ENCODE data around the gene SV2B. TPM values are rescaled to one million over a fixed set of nuclear protein-coding genes. Genes with fewer than 3 reads are reported as not detected.

Gene SV2B
- polyA plus RNA-seq, 1 donor (not counting 4 experiments of a cell fraction or from before 2014, with no cell fraction given) = 0.04 TPM

DNA sequence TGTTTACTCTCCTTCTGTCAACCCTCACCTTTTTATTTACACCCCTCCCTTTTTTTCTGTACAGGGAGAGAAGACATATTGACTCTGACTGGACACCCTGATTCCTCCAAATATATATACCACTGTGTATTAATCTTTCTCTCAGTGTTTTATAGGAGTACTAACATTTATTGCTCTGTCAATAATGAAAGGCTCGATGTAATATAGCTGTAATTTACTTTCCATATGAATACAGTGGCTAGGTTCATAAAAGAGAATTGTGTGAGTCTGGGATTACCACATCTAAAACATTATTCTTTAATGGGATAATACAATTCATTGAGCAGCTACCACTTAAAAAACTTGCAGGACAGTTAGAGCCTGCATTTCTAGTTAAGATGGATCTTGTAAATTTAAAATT lies 194.3 kb downstream of the SV2B start:
- DNase-seq (ENCODE audit: low read depth, low spot score) = no peak
- dilution Hi-C loops (cut with MboI; ENCODE audit: extremely low pct_ligation_motif_present, low sequenced_read_pairs) = loop anchor here (25.0 kb wide), 1 partner anchor 218 kb away; no protein-coding TSS in a partner anchor
- TF ChIP-seq CTCF (optimal IDR thresholded peaks at IDR 0.05 in 1 of 3, IDR thresholded peaks at IDR 0.05 in 1 of 3, conservative IDR thresholded peaks at IDR 0.05 in 1 of 3; ENCODE audit: extremely low read depth in 1 of 3, insufficient read depth in 2 of 3, low read length in 3 of 3) (no peak), EZH2 (IDR thresholded peaks at IDR 0.05; ENCODE audit: low read length) (no peak)

DNA sequence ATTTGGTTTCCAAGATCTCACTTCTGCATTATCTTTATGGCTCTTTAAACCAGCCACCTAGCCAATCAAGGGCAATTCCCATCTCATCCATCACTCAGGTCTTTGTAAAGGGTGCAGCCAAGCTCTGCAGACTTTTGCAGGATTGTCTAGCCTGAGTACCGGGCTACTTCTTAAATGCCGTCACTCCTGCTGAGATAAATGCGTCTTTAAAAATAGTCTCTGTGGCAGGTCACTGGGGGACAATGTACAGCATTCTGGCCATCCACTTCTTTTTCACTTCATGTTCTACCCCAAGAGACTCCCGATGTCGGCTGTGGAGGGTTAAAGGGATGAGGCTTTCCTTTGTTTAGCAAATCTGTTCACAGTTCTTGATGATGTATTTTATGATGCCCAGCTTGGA lies 194.7 kb downstream of the SV2B start:
- Histone ChIP-seq H3K27ac (ENCODE audit: control insufficient read depth, insufficient read depth, low read length) (no peak overlapping the region), H4K20me1 (ENCODE audit: control insufficient read depth, extremely low read depth, insufficient read depth, low read length) (no peaks in the 10 kb centered on the region), H3K27me3 (ENCODE audit: control insufficient read depth, extremely low read depth, insufficient read depth, low read length) (no peaks in the 10 kb centered on the region), H3K9me3 (ENCODE audit: control insufficient read depth, low read depth, low read length) (no peaks in the 10 kb centered on the region), H3K79me2 (ENCODE audit: control insufficient read depth, insufficient read depth, low read length) (no peaks in the 10 kb centered on the region), H3K36me3 (ENCODE audit: control insufficient read depth in 2 of 2, extremely low read depth in 1 of 2, insufficient read depth in 2 of 2, low read length in 2 of 2) (no peaks in the 10 kb centered on the region), H3K9ac (ENCODE audit: control insufficient read depth, extremely low read depth, insufficient read depth, low read length) (no peak overlapping the region), H3K4me2 (ENCODE audit: control insufficient read depth, extremely low read depth, insufficient read depth, low read depth, low read length) (no peak overlapping the region), H3K4me3 (ENCODE audit: control insufficient read depth in 2 of 3, extremely low read depth in 1 of 3, insufficient read depth in 2 of 3, low read depth in 1 of 3, low read length in 3 of 3) (no peak overlapping the region), H3K9me1 (ENCODE audit: control insufficient read depth, extremely low read depth, insufficient read depth, low read length) (no peaks in the 10 kb centered on the region), H3K4me1 (ENCODE audit: control insufficient read depth, extremely low read depth, insufficient read depth, low read length) (no peaks in the 10 kb centered on the region), H2AFZ (ENCODE audit: control insufficient read depth, low read length) (no peak overlapping the region)
- no peak for FAIRE-seq
- DNase-seq (ENCODE audit: low read depth, low spot score) = no peak
- dilution Hi-C loops (cut with MboI; ENCODE audit: extremely low pct_ligation_motif_present, low sequenced_read_pairs) = loop anchor here (25.0 kb wide), 1 partner anchor 218 kb away; no protein-coding TSS in a partner anchor
- TF ChIP-seq EZH2 (IDR thresholded peaks at IDR 0.05; ENCODE audit: low read length) = no peak
- no peak for TF ChIP-seq CTCF (optimal IDR thresholded peaks at IDR 0.05 in 1 of 3, IDR thresholded peaks at IDR 0.05 in 1 of 3, conservative IDR thresholded peaks at IDR 0.05 in 1 of 3; ENCODE audit: extremely low read depth in 1 of 3, insufficient read depth in 2 of 3, low read length in 3 of 3)

More for the DNA sequence above, 194.3 kb downstream of the SV2B start:
- Histone ChIP-seq H3K4me3 (ENCODE audit: control insufficient read depth in 2 of 3, extremely low read depth in 1 of 3, insufficient read depth in 2 of 3, low read depth in 1 of 3, low read length in 3 of 3) (no peak overlapping the region), H3K9ac (ENCODE audit: control insufficient read depth, extremely low read depth, insufficient read depth, low read length) (no peak overlapping the region), H3K27ac (ENCODE audit: control insufficient read depth, insufficient read depth, low read length) (no peak overlapping the region), H3K4me1 (ENCODE audit: control insufficient read depth, extremely low read depth, insufficient read depth, low read length) (no peaks in the 10 kb centered on the region), H3K9me3 (ENCODE audit: control insufficient read depth, low read depth, low read length) (no peaks in the 10 kb centered on the region), H3K9me1 (ENCODE audit: control insufficient read depth, extremely low read depth, insufficient read depth, low read length) (no peaks in the 10 kb centered on the region), H3K27me3 (ENCODE audit: control insufficient read depth, extremely low read depth, insufficient read depth, low read length) (no peaks in the 10 kb centered on the region), H3K36me3 (ENCODE audit: control insufficient read depth in 2 of 2, extremely low read depth in 1 of 2, insufficient read depth in 2 of 2, low read length in 2 of 2) (no peaks in the 10 kb centered on the region), H3K4me2 (ENCODE audit: control insufficient read depth, extremely low read depth, insufficient read depth, low read depth, low read length) (no peak overlapping the region), H3K79me2 (ENCODE audit: control insufficient read depth, insufficient read depth, low read length) (no peaks in the 10 kb centered on the region), H4K20me1 (ENCODE audit: control insufficient read depth, extremely low read depth, insufficient read depth, low read length) (no peaks in the 10 kb centered on the region), H2AFZ (ENCODE audit: control insufficient read depth, low read length) (no peak overlapping the region)
- no peak for FAIRE-seq
